OCI-LY7 (cell line): ENCODE measurements around the gene CENPQ. TPM values are rescaled to one million over a fixed set of nuclear protein-coding genes. Genes with fewer than 3 reads are reported as not detected.

Experiments used
- BruUV-seq: library from RNA; stranded (reverse); fragments of 400-500 nt; replicated peaks from 2 replicates; lab custom pipeline; 2021; lab: Mats Ljungman, UMichigan
- CTCF ChIA-PET: fragments of 300-600 bp; sonication (Branson Sonifier 250); formaldehyde crosslinking; loops from one replicate; lab custom pipeline; 2022; ENCODE audit warnings: antibody characterized with exemption; ENCODE audit not compliant: unreplicated experiment; lab: Charles Lee
- POLR2A ChIA-PET: fragments of 300-600 bp; sonication (Branson Sonifier 250); formaldehyde crosslinking; loops from one replicate; lab custom pipeline; 2022; ENCODE audit warnings: antibody characterized with exemption; lab: Charles Lee
- DNase-seq: peaks from one replicate; pipeline ENCODE4 v3.0.0-alpha.2; 2015; ENCODE audit warnings: low spot score
- H2AFZ ChIP-seq: fragments of 200-600 bp; sonication (generic), shearing (Covaris generic); 2 replicates; pipeline ENCODE4 v1.6.1; 2014; ENCODE audit warnings: mild to moderate bottlenecking, antibody characterized with exemption, low read length, moderate library complexity
- H3K27ac ChIP-seq: fragments of 200-600 bp; sonication (generic); 2 replicates; pipeline ENCODE4 v1.5.1; 2014; ENCODE audit warnings: mixed run types, low read depth, mild to moderate bottlenecking, moderate library complexity, low read length, inconsistent platforms; ENCODE audit not compliant: poor library complexity, severe bottlenecking
- H3K36me3 ChIP-seq: fragments of 200-600 bp; sonication (generic); 2 replicates; pipeline ENCODE4 v1.6.1; 2014; ENCODE audit warnings: mild to moderate bottlenecking, antibody characterized with exemption, low read length, moderate library complexity, mixed read lengths; ENCODE audit not compliant: insufficient read depth
- H3K4me1 ChIP-seq: fragments of 200-600 bp; sonication (generic); 2 replicates; pipeline ENCODE4 v1.5.1; 2014; ENCODE audit warnings: mild to moderate bottlenecking, low read length; ENCODE audit not compliant: insufficient read depth, poor library complexity, severe bottlenecking
- H3K4me2 ChIP-seq: fragments of 200-600 bp; sonication (generic); 2 replicates; pipeline ENCODE4 v1.6.1; 2014; ENCODE audit warnings: mild to moderate bottlenecking, low read length
- H3K4me3 ChIP-seq: fragments of 200-600 bp; sonication (generic); 2 replicates; pipeline ENCODE4 v1.5.1; 2014; ENCODE audit warnings: mild to moderate bottlenecking, low read depth, low read length; ENCODE audit not compliant: poor library complexity, severe bottlenecking
- H3K79me2 ChIP-seq: fragments of 200-600 bp; sonication (generic); 2 replicates; pipeline ENCODE4 v1.6.1; 2016; ENCODE audit warnings: low read depth, mild to moderate bottlenecking, low read length, moderate library complexity, mixed read lengths; ENCODE audit not compliant: insufficient read depth
- H3K9me2 ChIP-seq: fragments of 200-600 bp; sonication (generic); 2 replicates; pipeline ENCODE4 v1.6.1; 2016; ENCODE audit warnings: mild to moderate bottlenecking, low read length, mixed read lengths; ENCODE audit not compliant: insufficient read depth
- H3K9me3 ChIP-seq: fragments of 200-600 bp; sonication (generic); 2 replicates; pipeline ENCODE4 v1.6.1; 2014; ENCODE audit warnings: mild to moderate bottlenecking, mixed run types, low read length, mixed read lengths
- H4K20me1 ChIP-seq: fragments of 200-600 bp; sonication (generic); 2 replicates; pipeline ENCODE4 v1.6.1; 2014; ENCODE audit warnings: mild to moderate bottlenecking, antibody characterized with exemption, low read length, moderate library complexity, mixed read lengths; ENCODE audit not compliant: insufficient read depth
- EZH2phosphoT487 ChIP-seq: fragments of 200-600 bp; sonication (generic); IDR thresholded peaks from 2 replicates; pipeline ENCODE4 v1.6.1; 2018; ENCODE audit warnings: low read depth, borderline replicate concordance, mild to moderate bottlenecking, mixed run types, antibody characterized with exemption, low read length, moderate library complexity, mixed read lengths
- intact Hi-C: fragments of 100-400 bp; cut with micrococcal nuclease; formaldehyde crosslinking; loops from one replicate; pipeline ENCODE4 v1.10.0; 2022; ENCODE audit not compliant: unreplicated experiment
- total RNA-seq, 2 experiments: library from RNA; depleted of rRNA in 1 of 2; stranded (reverse); fragments of >200 nt in 1 of 2; shearing (Covaris generic) in 1 of 2; gene quantifications; 2 replicates each; pipeline ENCODE4 v1.2.3, GENCODE V29; 2014 to 2022
- TF ChIP-seq, protein P1 (sequence below): fragments of 200-600 bp; sonication (generic); conservative IDR thresholded peaks from 2 replicates; pipeline ENCODE4 v1.5.1; 2014; ENCODE audit warnings: mild to moderate bottlenecking, antibody characterized with exemption, low read length, moderate library complexity, mixed read lengths

Gene CENPQ
- total RNA-seq, 2 experiments from 2014 or later, result 7.4 to 10.4 TPM

DNA sequence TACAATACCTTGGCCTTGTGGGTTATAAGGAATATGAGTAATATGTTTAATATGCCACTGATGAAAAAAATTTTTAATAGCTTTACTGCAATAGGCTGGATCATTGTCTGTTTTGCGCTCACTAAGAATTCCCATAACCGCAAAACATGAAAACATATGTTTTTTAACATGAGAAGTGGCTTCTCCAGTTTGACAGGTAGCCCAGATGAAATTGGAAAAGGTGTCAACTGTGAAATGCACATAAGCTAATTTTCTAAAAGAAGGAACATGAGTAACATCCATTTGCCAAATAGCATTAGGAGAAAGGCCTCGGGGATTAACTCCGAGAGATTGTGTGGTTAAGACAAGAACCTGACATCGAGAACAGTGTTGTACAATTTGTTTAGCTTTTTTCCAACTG lies 41.5 kb downstream of the CENPQ start:
- BruUV-seq, result no TSS peak
- no peak overlapping the region for H2AFZ ChIP-seq
- no peak overlapping the region for H3K27ac ChIP-seq
- H3K4me2 ChIP-seq, result no peak overlapping the region
- POLR2A ChIA-PET, result interaction anchor here (0.6 kb wide), 1 partner anchor 1330 kb away, joined by 3 read pairs; no protein-coding TSS in a partner anchor
- no peak for TF ChIP-seq EZH2phosphoT487
- TF ChIP-seq, protein P1, sequence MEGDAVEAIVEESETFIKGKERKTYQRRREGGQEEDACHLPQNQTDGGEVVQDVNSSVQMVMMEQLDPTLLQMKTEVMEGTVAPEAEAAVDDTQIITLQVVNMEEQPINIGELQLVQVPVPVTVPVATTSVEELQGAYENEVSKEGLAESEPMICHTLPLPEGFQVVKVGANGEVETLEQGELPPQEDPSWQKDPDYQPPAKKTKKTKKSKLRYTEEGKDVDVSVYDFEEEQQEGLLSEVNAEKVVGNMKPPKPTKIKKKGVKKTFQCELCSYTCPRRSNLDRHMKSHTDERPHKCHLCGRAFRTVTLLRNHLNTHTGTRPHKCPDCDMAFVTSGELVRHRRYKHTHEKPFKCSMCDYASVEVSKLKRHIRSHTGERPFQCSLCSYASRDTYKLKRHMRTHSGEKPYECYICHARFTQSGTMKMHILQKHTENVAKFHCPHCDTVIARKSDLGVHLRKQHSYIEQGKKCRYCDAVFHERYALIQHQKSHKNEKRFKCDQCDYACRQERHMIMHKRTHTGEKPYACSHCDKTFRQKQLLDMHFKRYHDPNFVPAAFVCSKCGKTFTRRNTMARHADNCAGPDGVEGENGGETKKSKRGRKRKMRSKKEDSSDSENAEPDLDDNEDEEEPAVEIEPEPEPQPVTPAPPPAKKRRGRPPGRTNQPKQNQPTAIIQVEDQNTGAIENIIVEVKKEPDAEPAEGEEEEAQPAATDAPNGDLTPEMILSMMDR, result no peak
- H4K20me1 ChIP-seq, result no peaks in the 10 kb centered on the region
- H3K36me3 ChIP-seq, result no peaks in the 10 kb centered on the region
- no peak overlapping the region for H3K4me3 ChIP-seq
- H3K4me1 ChIP-seq, result no peaks in the 10 kb centered on the region
- no peaks in the 10 kb centered on the region for H3K9me2 ChIP-seq
- DNase-seq, result no peak
- intact Hi-C loops, result no loop called here
- no peaks in the 10 kb centered on the region for H3K79me2 ChIP-seq
- CTCF ChIA-PET, result no interaction called here
- no peaks in the 10 kb centered on the region for H3K9me3 ChIP-seq

- no peaks in the 10 kb centered on the region for H4K20me1 ChIP-seq
- CTCF ChIA-PET, result no interaction called here
- no peak overlapping the region for H2AFZ ChIP-seq
- H3K9me2 ChIP-seq, result no peaks in the 10 kb centered on the region
- POLR2A ChIA-PET, result no interaction called here
- no peak for DNase-seq
- no peaks in the 10 kb centered on the region for H3K79me2 ChIP-seq
- TF ChIP-seq, protein P1, result no peak
- TF ChIP-seq EZH2phosphoT487, result no peak
- H3K27ac ChIP-seq, result no peak overlapping the region
- intact Hi-C loops, result no loop called here
- no peaks in the 10 kb centered on the region for H3K4me1 ChIP-seq
- no peaks in the 10 kb centered on the region for H3K36me3 ChIP-seq
- H3K9me3 ChIP-seq, result no peaks in the 10 kb centered on the region
- H3K4me2 ChIP-seq, result no peak overlapping the region
- BruUV-seq, result no TSS peak
- no peak overlapping the region for H3K4me3 ChIP-seq
Observed at GRCh38 chr6:49506569-49507111, 43.5 kb downstream of the CENPQ start.

DNA sequence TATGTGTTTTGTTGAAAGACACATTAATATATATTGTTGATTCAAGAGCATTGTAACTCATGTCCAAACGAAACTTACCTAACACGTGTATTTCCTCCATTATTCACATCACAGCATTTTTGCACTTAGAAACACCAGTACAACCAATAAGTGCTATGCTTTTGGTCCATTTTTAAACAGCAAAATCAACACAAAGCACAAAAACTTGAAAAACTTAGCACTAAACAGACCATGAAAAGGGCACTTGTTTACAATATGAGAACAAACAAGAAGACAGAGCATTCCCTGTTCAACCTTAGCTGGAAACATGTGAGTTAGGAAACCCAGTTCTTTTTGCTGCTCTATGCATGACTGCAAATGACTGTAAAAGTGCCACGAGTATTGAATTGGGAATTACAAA lies 46.2 kb downstream of the CENPQ start:
- no peaks in the 10 kb centered on the region for H3K4me1 ChIP-seq
- H2AFZ ChIP-seq, result no peak overlapping the region
- H3K79me2 ChIP-seq, result no peaks in the 10 kb centered on the region
- intact Hi-C loops, result no loop called here
- H3K36me3 ChIP-seq, result no peaks in the 10 kb centered on the region
- no peak for TF ChIP-seq EZH2phosphoT487
- TF ChIP-seq, protein P1, result no peak
- CTCF ChIA-PET, result no interaction called here
- POLR2A ChIA-PET, result no interaction called here
- H3K9me3 ChIP-seq, result no peaks in the 10 kb centered on the region
- no peak for DNase-seq
- no peak overlapping the region for H3K4me3 ChIP-seq
- H3K9me2 ChIP-seq, result no peaks in the 10 kb centered on the region
- BruUV-seq, result no TSS peak
- no peak overlapping the region for H3K27ac ChIP-seq
- H4K20me1 ChIP-seq, result no peaks in the 10 kb centered on the region
- H3K4me2 ChIP-seq, result no peak overlapping the region
